Measurements from ENCODE around the gene SLC12A7.

GRCh38 chr5:1104327-1105006 lies 7.4 kb downstream of the SLC12A7 start:
- TF ChIP-seq SIN3A (IDR thresholded peaks at IDR 0.05; ENCODE audit: borderline replicate concordance, insufficient read depth, low read length) (no peak), REST (IDR thresholded peaks at IDR 0.05; ENCODE audit: insufficient read depth in 1 of 2, low read depth in 2 of 2, low read length in 2 of 2) (no peak), POLR2AphosphoS5 (IDR thresholded peaks at IDR 0.05; ENCODE audit: low read depth, low read length) (no peak), TAF1 (IDR thresholded peaks at IDR 0.05; ENCODE audit: borderline replicate concordance, insufficient read depth, low read length) (no peak)

All from PFSK-1 (cell line).